Smooth muscle cell of bladder (primary cell): Measurements from ENCODE around the gene DUSP10. TPM values are rescaled to one million over a fixed set of nuclear protein-coding genes. Genes with fewer than 3 reads are reported as not detected.

Experiments
- total RNA-seq: library from RNA; depleted of rRNA; stranded (reverse); fragments of >200 nt; gene quantifications from 2 replicates; pipeline ENCODE4 v1.2.3, GENCODE V29; 2014

DUSP10 gene
- total RNA-seq = 26.9 and 29.4 TPM in 2 replicates

DNA sequence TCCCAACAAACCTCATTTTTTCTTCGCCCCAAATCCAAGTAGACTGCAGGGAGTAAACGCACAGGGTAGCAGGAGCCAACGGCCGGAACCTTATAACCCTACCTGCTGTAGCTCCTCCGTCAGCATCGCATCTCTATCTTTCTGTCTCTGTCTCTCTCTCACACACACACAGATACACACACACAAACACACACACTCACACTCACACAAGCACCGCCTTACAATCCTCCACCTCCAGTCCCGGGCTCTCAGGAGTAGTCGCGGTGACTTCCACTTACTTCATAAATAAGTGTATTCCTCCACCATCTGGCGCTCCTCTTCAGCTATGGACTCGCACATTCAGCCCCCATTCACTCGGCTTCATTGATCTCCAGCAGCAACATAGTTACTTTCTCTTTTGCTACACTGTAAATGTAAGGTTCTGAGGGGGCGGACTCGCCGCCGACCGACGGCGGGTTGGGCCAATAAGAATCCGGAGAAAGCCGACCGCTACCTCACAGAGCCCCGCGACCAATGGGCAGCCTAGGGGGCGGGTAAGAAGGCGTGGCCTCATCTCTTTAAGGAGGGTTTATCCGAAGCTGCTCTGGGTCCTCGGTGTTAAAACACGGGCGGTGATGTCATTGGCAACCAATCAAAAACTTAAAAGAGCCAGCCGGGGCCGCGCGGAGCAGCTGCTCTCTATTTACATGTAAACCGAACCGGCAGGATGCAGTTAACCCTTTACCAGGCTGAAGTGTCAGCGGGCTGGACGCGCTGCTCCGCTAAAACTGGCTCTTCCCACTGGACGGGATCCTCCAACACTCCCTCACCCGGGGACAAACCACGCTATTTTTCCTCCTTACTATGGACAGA, at the start of gene DUSP10:
DUSP10 (minus strand) TSS at position 387 of the 852 bp plus-strand sequence. CDS start 2,345 bp downstream, outside the sequence.

